Ishikawa (cell line): ENCODE measurements around the gene RTN4RL1.

Experiments
- CEBPB ChIP-seq: IDR thresholded peaks from 2 replicates; pipeline ENCODE4 v1.6.1; 2012
- CREB1 ChIP-seq: IDR thresholded peaks from 2 replicates; pipeline ENCODE4 v1.6.1; 2012; ENCODE audit warnings: low read depth
- EGR1 ChIP-seq: IDR thresholded peaks from 2 replicates; pipeline ENCODE4 v1.6.1; 2012
- EP300 ChIP-seq: IDR thresholded peaks from 2 replicates; pipeline ENCODE4 v1.6.1; 2012; ENCODE audit warnings: borderline replicate concordance
- FOXM1 ChIP-seq: IDR thresholded peaks from 2 replicates; pipeline ENCODE4 v1.6.1; 2012; ENCODE audit warnings: low read depth, borderline replicate concordance
- MAX ChIP-seq: IDR thresholded peaks from 2 replicates; pipeline ENCODE4 v1.6.1; 2012
- NFIC ChIP-seq: IDR thresholded peaks from 2 replicates; pipeline ENCODE4 v1.6.1; 2012
- RAD21 ChIP-seq: IDR thresholded peaks from 2 replicates; pipeline ENCODE4 v1.6.1; 2012; ENCODE audit warnings: low read depth
- REST ChIP-seq: IDR thresholded peaks from 2 replicates; pipeline ENCODE4 v1.6.1; 2012; ENCODE audit warnings: low read depth, mild to moderate bottlenecking
- TAF1 ChIP-seq: IDR thresholded peaks from 2 replicates; pipeline ENCODE4 v1.6.1; 2012; ENCODE audit warnings: low read depth, mild to moderate bottlenecking
- TCF12 ChIP-seq: IDR thresholded peaks from 2 replicates; pipeline ENCODE4 v1.6.1; 2012; ENCODE audit warnings: low read depth
- TEAD4 ChIP-seq: IDR thresholded peaks from 2 replicates; pipeline ENCODE4 v1.6.1; 2012
- USF1 ChIP-seq: IDR thresholded peaks from 2 replicates; pipeline ENCODE4 v1.6.1; 2012
- YY1 ChIP-seq: IDR thresholded peaks from 2 replicates; pipeline ENCODE4 v1.6.1; 2012; ENCODE audit warnings: low read depth
- ZBTB7A ChIP-seq: IDR thresholded peaks from 2 replicates; pipeline ENCODE4 v1.6.1; 2012; ENCODE audit warnings: low read depth

RTN4RL1 gene

GRCh38 chr17:2035541-2036488, 10.7 kb upstream of the RTN4RL1 start:
- TF ChIP-seq FOXM1 = no peak
- TF ChIP-seq TCF12 = no peak
- no peak for TF ChIP-seq ZBTB7A
- TF ChIP-seq TEAD4 = no peak
- no peak for TF ChIP-seq TAF1
- no peak for TF ChIP-seq CREB1
- TF ChIP-seq EGR1 = no peak
- TF ChIP-seq NFIC = no peak
- no peak for TF ChIP-seq EP300
- TF ChIP-seq YY1 = no peak
- TF ChIP-seq RAD21 = no peak
- no peak for TF ChIP-seq MAX
- no peak for TF ChIP-seq CEBPB
- no peak for TF ChIP-seq REST
- no peak for TF ChIP-seq USF1

- no peak for TF ChIP-seq REST
- no peak for TF ChIP-seq TAF1
- TF ChIP-seq TCF12 = no peak
- TF ChIP-seq MAX = no peak
- TF ChIP-seq FOXM1 = no peak
- TF ChIP-seq EP300 = no peak
- TF ChIP-seq NFIC = no peak
- TF ChIP-seq EGR1 = no peak
- no peak for TF ChIP-seq CREB1
- TF ChIP-seq CEBPB = no peak
- no peak for TF ChIP-seq RAD21
- TF ChIP-seq USF1 = no peak
Observed at GRCh38 chr17:2034806-2035540, 9.8 kb upstream of the RTN4RL1 start.

- TF ChIP-seq CEBPB (no peak), USF1 (no peak), CREB1 (no peak), EP300 (no peak), MAX (no peak), YY1 (no peak), TEAD4 (no peak), NFIC (no peak), RAD21 (no peak), TAF1 (no peak), FOXM1 (no peak), TCF12 (no peak)
Observed at GRCh38 chr17:2034157-2034556, 9.0 kb upstream of the RTN4RL1 start.

- TF ChIP-seq RAD21 = no peak
Observed at GRCh38 chr17:2033153-2033552, 8.0 kb upstream of the RTN4RL1 start.

- TF ChIP-seq RAD21 (peak; percentile 79), NFIC (no peak), TEAD4 (no peak), TCF12 (no peak), CREB1 (no peak), MAX (no peak), EGR1 (0 out of 2 replicates have a peak, but pooled peaks have one; percentile 30), REST (no peak), USF1 (no peak), FOXM1 (no peak), YY1 (no peak), ZBTB7A (no peak), CEBPB (no peak), TAF1 (no peak)
Observed at GRCh38 chr17:2030779-2031163, 5.6 kb upstream of the RTN4RL1 start.
